C4-2B (cell line): Measurements from ENCODE around the gene HRCT1.
A peak's percentile ranks its signal among the peaks of the same experiment; 100 is the strongest.

Source experiments
- H3K27ac ChIP-seq: fragments of 450-650 bp; 2 replicates; pipeline ENCODE4 v1.5.1; 2017
- ZFX ChIP-seq: fragments of 450-650 bp; IDR thresholded peaks from 2 replicates; pipeline ENCODE4 v1.6.1; 2017
- TF ChIP-seq, protein P1 (sequence below): fragments of 450-650 bp; conservative IDR thresholded peaks from 2 replicates; pipeline ENCODE4 v1.5.1; 2017; ENCODE audit warnings: mild to moderate bottlenecking

Gene HRCT1

DNA sequence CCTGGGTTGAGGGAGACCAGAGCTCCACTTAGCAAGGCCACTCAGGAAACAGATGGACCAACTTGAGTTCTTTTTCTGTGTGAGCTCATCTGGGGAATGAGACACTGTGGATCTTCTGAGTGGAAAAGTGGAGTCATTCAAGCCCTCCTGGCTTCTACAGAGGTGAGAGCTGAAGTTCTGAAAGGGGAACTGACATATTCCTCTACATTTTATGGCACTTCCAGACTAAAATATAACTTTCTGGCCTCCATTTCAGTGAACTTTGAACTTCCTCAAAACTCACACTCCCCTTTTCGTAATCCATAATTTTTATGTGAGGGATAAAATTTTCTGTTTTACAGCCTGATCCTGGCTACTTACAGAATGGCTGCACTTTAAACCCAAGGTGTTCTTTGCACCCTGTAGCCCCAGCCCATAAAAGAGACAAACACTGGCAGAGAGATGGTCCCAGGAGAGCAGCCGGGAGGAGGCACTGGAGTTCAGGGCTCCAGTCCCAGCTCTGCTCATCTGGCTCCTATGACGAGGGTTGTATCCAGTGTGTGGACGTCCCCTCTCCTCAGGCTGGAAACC, 14.1 kb downstream of the HRCT1 start:
- TF ChIP-seq ZFX, result no peak
- TF ChIP-seq, protein P1, sequence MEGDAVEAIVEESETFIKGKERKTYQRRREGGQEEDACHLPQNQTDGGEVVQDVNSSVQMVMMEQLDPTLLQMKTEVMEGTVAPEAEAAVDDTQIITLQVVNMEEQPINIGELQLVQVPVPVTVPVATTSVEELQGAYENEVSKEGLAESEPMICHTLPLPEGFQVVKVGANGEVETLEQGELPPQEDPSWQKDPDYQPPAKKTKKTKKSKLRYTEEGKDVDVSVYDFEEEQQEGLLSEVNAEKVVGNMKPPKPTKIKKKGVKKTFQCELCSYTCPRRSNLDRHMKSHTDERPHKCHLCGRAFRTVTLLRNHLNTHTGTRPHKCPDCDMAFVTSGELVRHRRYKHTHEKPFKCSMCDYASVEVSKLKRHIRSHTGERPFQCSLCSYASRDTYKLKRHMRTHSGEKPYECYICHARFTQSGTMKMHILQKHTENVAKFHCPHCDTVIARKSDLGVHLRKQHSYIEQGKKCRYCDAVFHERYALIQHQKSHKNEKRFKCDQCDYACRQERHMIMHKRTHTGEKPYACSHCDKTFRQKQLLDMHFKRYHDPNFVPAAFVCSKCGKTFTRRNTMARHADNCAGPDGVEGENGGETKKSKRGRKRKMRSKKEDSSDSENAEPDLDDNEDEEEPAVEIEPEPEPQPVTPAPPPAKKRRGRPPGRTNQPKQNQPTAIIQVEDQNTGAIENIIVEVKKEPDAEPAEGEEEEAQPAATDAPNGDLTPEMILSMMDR, result no peak
- peak overlapping the region; percentile 70 for H3K27ac ChIP-seq

DNA sequence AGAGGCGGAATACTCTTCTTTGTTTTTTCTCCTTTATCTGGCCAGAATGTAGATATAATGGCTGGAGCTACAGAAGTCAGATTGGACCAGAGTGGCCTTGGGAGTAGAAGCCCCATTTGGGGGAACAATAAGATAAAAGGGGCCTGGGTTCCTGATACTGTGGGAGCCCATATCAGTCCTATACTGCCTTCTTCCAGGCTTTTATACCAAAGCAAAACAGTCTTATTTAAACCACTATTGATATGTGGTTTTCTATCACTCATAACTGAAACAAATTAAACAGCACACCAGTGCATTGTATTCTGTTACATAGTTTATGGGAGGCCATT, 17.6 kb downstream of the HRCT1 start:
- H3K27ac ChIP-seq, result peak overlapping the region; percentile 52; the same call in 1 of the 2 replicates
- TF ChIP-seq, protein P1, result no peak
- TF ChIP-seq ZFX, result no peak

DNA sequence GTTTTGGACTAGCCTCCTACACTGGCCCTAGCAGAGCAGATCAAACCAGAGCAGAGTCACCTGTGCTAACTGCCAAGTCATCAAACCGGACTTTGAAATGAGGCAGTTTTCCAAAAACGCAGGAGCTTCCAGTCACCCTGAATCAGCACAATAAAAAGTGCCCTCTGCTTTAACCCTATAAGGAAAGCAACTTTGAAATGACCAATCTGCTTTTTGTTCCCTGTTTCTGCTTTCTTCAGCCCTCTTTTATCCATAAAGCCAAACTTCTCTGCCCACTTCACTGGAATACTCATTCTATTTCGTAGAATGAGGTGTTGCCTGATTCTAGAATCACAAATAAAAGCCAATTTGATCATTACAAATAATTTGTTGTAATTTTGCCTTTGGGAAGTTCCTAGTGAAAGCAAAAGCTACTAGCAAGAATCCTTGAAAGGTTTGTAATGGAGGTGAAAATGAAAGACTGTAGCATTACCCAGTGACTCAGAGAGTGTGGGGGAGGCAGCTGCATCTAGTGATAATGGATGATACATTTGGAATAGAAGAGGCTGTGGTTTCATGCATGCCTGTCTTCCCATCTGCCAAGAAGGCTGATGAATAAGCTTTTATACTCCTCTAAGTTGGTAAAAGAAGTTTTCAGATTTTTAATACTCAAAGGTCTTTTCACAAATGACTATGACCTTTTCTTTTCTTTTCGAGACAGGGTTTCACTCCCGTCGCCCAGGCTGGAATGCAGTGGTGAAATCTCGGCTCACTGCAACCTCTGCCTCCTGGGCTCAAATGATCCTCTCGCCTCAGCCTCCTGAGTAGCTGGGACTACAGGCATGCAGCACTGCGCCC, 18.1 kb downstream of the HRCT1 start:
- peak overlapping the region; percentile 52 for H3K27ac ChIP-seq
- TF ChIP-seq ZFX, result no peak
- TF ChIP-seq, protein P1, result no peak

DNA sequence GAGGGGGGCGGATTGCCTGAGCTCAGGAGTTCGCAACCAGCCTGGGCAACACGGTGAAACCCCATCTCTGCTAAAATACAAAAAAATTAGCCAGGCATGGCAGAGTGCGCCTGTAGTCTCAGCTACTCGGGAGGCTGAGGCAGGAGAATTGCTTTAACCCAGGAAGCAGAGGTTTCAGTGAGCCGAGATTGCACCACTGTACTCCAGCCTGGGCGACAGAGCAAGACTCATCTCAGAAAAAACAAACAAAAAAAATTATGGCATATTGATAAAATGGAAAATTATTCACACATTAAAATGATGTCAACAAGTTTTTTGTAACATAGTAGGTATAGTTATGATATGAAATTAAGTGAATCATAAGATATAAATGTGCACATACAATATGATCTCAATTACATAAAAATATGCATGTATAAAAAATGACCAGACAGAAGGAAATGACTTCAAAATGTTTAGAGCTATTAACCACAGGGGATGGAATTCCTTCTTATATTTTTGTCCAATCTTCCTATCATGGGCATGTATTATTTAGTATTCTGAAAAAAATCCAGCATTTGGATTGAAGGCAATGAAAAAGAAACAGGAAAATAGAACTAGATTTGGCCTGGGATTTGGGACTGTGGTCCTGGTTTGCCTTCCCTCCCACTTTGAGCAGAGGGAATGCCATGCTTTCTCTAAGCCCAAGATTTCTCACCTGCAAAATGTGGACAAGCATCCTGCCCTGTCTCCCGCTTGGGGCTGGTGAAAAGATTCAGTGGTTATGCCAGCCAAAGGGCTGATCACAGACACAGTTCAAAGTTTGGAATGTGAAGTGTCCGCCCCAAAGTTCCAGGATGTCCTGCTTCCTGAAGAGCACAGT, 22.8 kb downstream of the HRCT1 start:
- H3K27ac ChIP-seq, result no peak overlapping the region
- TF ChIP-seq ZFX, result no peak
- TF ChIP-seq, protein P1, result no peak

DNA sequence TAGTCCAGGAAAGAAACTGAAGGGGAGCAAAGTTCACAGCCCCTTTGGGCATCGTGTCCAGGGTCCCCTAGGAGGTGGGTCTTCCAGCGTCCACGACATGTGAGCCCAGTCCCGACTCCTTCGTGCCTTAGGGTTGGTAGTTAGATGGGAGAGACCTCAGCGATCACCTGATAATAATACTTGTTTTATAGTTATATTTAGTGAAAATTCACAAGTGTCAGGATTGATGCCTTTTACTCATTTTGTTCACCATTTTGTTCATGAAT, 23.4 kb downstream of the HRCT1 start:
- TF ChIP-seq ZFX, result no peak
- TF ChIP-seq, protein P1, result no peak
- no peak overlapping the region for H3K27ac ChIP-seq

DNA sequence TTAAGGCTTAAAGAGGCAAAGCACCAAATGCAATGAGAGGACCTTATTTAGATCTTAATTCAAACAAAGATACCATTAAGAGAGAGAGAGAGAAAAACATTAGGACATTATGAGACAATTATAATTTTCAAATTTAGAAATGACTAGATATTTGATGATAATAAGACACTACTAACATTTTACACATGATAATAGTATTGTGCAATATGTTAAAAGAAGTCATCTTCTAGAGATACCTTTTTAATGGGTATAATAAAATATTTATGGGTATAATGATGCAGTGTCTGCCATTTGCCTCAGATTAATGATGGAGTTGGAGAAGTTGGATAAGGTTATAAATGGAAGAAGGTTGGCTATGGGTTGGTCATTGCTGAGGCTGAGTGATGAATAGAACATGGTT, 24.5 kb downstream of the HRCT1 start:
- TF ChIP-seq, protein P1, result no peak
- TF ChIP-seq ZFX, result no peak

DNA sequence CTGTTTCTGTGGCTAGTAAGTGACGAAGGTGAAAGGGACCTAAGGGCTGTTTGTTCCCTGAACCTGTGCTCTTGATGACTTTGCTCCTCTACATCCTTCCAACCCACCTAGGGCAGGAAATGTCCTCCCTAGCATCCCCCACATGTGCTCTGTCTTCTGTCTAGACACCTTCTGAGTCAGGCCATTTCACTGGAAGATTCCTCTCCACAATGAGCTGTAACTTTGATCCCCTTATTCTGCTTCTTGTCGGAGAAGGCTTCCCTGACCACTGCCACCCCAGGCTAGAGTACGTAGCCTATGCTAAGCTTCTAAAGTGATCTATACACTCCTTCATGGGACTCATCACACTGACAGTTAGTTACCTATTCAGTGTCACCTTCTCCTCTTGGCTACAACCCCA, 25.0 kb downstream of the HRCT1 start:
- no peak for TF ChIP-seq ZFX
- TF ChIP-seq, protein P1, result no peak
- H3K27ac ChIP-seq, result no peak overlapping the region

More for the DNA sequence above, 24.5 kb downstream of the HRCT1 start:
- H3K27ac ChIP-seq, result no peak overlapping the region
